Measurements from ENCODE around the gene VSTM2L.
A peak's percentile ranks its signal among the peaks of the same experiment; 100 is the strongest.

VSTM2L gene

GRCh38 chr20:37871751-37872150 lies 31.2 kb upstream of the VSTM2L start:
- Mint-ChIP-seq H3K27me3 (no peaks in the 10 kb centered on the region), H3K27ac (no peak overlapping the region), H3K36me3 (peaks cover 34 to 56% of the 10 kb centered on the region in 2 donors), H3K4me1 (peaks cover 3 to 10% of the 10 kb centered on the region in 2 donors), H3K4me3 (no peak overlapping the region), H3K9me3 (no peaks in the 10 kb centered on the region)
- no peak for DNase-seq
- ATAC-seq (replicated peaks), result no peak

DNA sequence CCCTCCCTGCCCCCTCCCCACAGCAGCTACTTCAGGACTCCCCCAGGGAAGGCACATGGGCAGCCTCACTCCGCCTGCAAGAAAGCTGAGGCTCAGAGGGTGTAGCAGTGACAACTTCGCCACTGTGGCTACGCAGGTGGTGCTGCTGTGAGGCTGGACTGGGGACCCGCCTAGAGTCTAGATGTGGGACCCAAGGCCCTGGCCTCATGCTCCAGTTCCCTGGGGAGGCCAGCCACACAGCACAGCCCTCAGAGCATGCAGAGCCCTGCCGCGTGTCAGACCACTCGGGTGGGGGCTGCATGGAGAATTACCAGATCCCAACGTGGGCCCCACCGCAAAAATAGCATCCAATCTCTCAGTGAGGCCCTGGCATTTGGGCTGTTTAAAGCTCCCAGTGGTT lies 30.8 kb upstream of the VSTM2L start:
- peaks cover 32 to 54% of the 10 kb centered on the region in 2 donors for H3K36me3 Mint-ChIP-seq
- H3K4me1 Mint-ChIP-seq, result peaks cover 3 to 10% of the 10 kb centered on the region in 2 donors
- no peaks in the 10 kb centered on the region for H3K9me3 Mint-ChIP-seq
- no peaks in the 10 kb centered on the region for H3K27me3 Mint-ChIP-seq
- no peak for DNase-seq
- H3K27ac Mint-ChIP-seq, result no peak overlapping the region
- ATAC-seq (replicated peaks), result no peak
- no peak overlapping the region for H3K4me3 Mint-ChIP-seq

- no peak overlapping the region for H3K4me3 Mint-ChIP-seq
- no peaks in the 10 kb centered on the region for H3K9me3 Mint-ChIP-seq
- H3K27me3 Mint-ChIP-seq, result no peaks in the 10 kb centered on the region
- DNase-seq (no peak), ATAC-seq (replicated peaks) (no peak)
- no peak overlapping the region for H3K27ac Mint-ChIP-seq
- H3K4me1 Mint-ChIP-seq, result peaks cover 3 to 8% of the 10 kb centered on the region in 2 donors
- H3K36me3 Mint-ChIP-seq, result peaks cover 27 to 48% of the 10 kb centered on the region in 2 donors
Measured at GRCh38 chr20:37873884-37874283, 29.0 kb upstream of the VSTM2L start.

- no peak overlapping the region for H3K27ac Mint-ChIP-seq
- H3K36me3 Mint-ChIP-seq, result peaks cover 14 to 35% of the 10 kb centered on the region in 2 donors
- no peaks in the 10 kb centered on the region for H3K4me1 Mint-ChIP-seq
- no peaks in the 10 kb centered on the region for H3K9me3 Mint-ChIP-seq
- no peak for ATAC-seq (replicated peaks)
- H3K27me3 Mint-ChIP-seq, result no peaks in the 10 kb centered on the region
- DNase-seq, result no peak
- no peak overlapping the region for H3K4me3 Mint-ChIP-seq
Measured at GRCh38 chr20:37875460-37876175, 27.3 kb upstream of the VSTM2L start.

- H3K9me3 Mint-ChIP-seq, result no peaks in the 10 kb centered on the region
- peaks cover 4 to 25% of the 10 kb centered on the region in 2 donors for H3K36me3 Mint-ChIP-seq
- no peaks in the 10 kb centered on the region for H3K4me1 Mint-ChIP-seq
- no peak overlapping the region for H3K4me3 Mint-ChIP-seq
- H3K27ac Mint-ChIP-seq, result no peak overlapping the region
- DNase-seq (no peak), ATAC-seq (replicated peaks) (no peak)
- peaks cover 0 to 3% of the 10 kb centered on the region in 2 donors for H3K27me3 Mint-ChIP-seq
Measured at GRCh38 chr20:37876863-37877262, 26.1 kb upstream of the VSTM2L start.

- Mint-ChIP-seq H3K9me3 (no peaks in the 10 kb centered on the region), H3K27me3 (peaks cover 0 to 8% of the 10 kb centered on the region in 2 donors), H3K4me3 (no peak overlapping the region), H3K27ac (no peak overlapping the region), H3K4me1 (no peaks in the 10 kb centered on the region), H3K36me3 (peaks cover 4 to 18% of the 10 kb centered on the region in 2 donors)
- ATAC-seq (replicated peaks), result no peak
- no peak for DNase-seq
Measured at GRCh38 chr20:37877832-37878772, 24.8 kb upstream of the VSTM2L start.

- Mint-ChIP-seq H3K27me3 (peaks cover 0 to 8% of the 10 kb centered on the region in 2 donors), H3K4me3 (no peak overlapping the region), H3K9me3 (no peaks in the 10 kb centered on the region), H3K27ac (no peak overlapping the region), H3K4me1 (no peaks in the 10 kb centered on the region), H3K36me3 (peaks cover 4 to 10% of the 10 kb centered on the region in 2 donors)
- DNase-seq (no peak), ATAC-seq (replicated peaks) (no peak)
Measured at GRCh38 chr20:37878835-37879599, 23.9 kb upstream of the VSTM2L start.

DNA sequence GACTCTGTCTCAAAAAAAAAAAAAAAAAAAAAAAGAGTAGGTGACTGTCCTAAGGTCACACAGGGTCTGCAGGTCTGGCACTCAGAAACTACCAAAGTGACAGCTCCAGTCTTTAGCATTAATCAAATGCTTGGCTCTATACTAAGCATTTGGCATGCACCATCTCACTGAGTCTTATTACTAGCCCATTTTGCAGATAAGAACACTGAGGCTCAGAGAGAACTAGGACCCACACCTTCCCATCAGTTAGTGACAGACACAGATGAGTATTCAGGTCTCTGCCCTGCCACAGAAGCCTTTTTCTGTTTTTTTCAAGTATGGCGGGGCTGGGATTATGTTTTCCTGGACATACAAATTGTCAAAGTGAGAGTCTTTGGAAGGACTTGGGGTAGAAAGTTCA lies 23.1 kb upstream of the VSTM2L start:
- peaks cover 0 to 8% of the 10 kb centered on the region in 2 donors for H3K27me3 Mint-ChIP-seq
- peaks cover 4 to 7% of the 10 kb centered on the region in 2 donors for H3K36me3 Mint-ChIP-seq
- no peak overlapping the region for H3K4me3 Mint-ChIP-seq
- H3K9me3 Mint-ChIP-seq, result no peaks in the 10 kb centered on the region
- H3K27ac Mint-ChIP-seq, result no peak overlapping the region
- DNase-seq (no peak), ATAC-seq (replicated peaks) (no peak)
- H3K4me1 Mint-ChIP-seq, result no peaks in the 10 kb centered on the region

DNA sequence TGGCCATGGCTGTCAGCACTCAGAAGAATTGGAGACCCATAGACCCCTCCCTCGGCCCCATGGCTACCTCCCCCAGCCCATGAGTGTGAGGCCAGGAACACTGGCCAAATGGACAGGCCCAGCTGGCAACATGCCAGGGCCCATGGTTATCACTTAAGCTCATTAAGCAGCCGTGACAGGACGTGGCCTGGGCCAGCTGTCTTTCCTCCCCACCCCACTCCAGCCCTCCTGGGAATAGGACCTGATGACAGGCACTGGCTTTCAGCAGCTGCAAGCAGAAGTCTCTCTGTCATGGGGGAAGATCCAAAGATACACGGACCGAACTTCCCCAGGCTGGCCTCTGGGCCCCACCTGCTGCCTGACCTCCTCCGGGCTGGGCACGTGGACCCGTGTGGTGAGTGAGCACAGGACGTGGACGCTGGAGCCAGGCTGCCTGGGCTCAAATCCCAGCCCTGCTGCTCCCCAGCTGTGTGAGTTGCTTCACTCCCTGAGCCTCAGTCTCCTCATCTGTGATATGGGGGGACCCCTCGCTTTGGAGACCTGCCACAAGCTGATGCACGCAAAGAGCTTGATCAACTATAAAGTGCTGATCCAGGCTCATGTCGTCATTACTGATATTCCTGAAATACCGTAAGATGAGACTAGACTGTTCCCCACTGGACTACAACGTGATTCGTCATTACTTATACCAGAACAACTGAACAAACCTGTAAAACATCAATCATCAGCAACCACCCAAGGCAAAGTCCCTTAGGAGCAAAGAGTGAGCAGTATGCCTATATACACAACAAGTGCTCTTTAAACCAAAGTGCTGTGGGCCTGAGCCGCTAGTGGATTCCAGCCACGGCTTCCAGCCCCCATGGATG lies 22.0 kb upstream of the VSTM2L start:
- DNase-seq, result no peak
- no peak for ATAC-seq (replicated peaks)
- H3K27me3 Mint-ChIP-seq, result peaks cover 0 to 8% of the 10 kb centered on the region in 2 donors
- H3K9me3 Mint-ChIP-seq, result no peaks in the 10 kb centered on the region
- peaks cover 2 to 5% of the 10 kb centered on the region in 2 donors for H3K36me3 Mint-ChIP-seq
- no peaks in the 10 kb centered on the region for H3K4me1 Mint-ChIP-seq
- no peak overlapping the region for H3K4me3 Mint-ChIP-seq
- H3K27ac Mint-ChIP-seq, result peak overlapping the region; percentile 2

DNA sequence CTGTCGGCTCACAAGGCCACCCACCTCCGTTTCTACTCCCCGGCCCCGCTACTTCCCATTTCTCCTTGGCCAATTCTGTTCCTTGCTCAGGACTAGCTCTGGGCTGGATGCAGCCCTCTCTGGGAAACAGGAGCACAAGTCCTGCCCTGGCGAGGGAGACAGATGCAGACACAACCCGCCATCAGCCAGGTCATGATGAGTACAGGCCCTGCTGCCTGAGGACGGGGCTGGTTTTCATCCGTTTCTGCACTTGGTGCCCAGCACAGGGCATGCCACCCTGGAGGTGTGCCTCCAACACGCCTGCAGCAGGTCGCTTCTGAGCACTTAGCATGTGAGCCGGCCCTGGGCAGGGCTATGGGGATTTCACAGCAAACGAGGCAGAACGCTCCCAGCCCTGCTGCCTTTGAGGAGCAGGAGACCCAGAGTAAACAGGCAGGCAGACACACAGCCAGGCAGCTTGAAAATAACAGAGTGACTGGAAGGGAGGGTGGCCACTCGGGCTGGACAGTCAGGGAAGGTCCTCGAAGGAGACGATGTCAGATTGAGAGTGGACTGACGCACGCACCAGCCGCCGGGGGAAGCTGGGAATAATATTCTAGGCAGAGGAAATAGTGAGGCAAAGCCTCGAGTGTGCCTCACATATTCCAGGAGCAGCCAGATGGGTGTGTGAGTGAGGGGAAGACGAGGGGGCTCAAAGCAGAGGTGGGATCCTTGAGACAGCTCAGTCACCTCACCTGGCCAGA lies 21.2 kb upstream of the VSTM2L start:
- ATAC-seq (replicated peaks) (no peak), DNase-seq (no peak)
- H3K27ac Mint-ChIP-seq, result peak overlapping the region; percentile 2
- peaks cover 0 to 8% of the 10 kb centered on the region in 2 donors for H3K27me3 Mint-ChIP-seq
- H3K4me3 Mint-ChIP-seq, result no peak overlapping the region
- H3K36me3 Mint-ChIP-seq, result no peaks in the 10 kb centered on the region
- H3K9me3 Mint-ChIP-seq, result no peaks in the 10 kb centered on the region
- no peaks in the 10 kb centered on the region for H3K4me1 Mint-ChIP-seq

DNA sequence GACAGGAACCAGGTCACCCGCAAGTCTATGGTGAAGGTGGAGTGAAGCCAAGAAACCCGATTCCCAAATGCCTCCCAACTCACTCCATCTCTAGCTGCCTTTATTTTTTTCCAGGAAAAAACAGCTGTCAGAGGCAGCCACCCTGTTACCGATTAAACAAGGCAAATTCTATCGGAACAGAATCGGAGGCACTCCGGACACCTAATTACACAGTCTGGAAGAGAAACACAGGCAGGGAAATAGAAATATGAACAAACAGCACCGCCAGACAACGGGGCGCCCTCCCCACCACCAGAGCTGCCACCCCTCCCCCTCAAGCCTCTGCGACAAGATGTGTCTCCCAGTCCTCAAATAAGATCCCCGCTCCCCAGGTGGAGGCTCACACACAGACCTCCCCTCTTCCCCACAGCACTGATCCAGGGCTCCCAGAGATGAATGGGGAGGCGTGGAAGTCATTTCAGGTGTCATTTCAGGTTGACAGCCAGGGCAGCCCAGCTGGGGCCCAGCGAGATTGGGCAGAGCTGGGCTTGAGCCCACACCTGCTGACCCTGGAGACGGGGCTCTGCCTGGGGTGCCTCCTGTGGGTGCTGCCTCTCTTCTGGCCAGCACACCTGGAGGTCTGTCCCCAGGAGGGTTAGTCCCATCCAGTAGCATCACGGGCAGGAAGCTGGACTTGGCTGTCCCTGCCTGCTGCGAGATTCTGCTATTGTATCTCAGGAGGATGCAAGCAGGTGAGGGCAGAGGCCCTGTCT lies 19.8 kb upstream of the VSTM2L start:
- H3K4me1 Mint-ChIP-seq, result no peaks in the 10 kb centered on the region
- no peak overlapping the region for H3K27ac Mint-ChIP-seq
- ATAC-seq (replicated peaks), result no peak
- DNase-seq, result no peak
- H3K27me3 Mint-ChIP-seq, result peaks cover 7 to 15% of the 10 kb centered on the region in 2 donors
- no peak overlapping the region for H3K4me3 Mint-ChIP-seq
- H3K9me3 Mint-ChIP-seq, result no peaks in the 10 kb centered on the region
- H3K36me3 Mint-ChIP-seq, result no peaks in the 10 kb centered on the region

GRCh38 chr20:37885042-37885441 lies 17.9 kb upstream of the VSTM2L start:
- no peak for ATAC-seq (replicated peaks)
- H3K27me3 Mint-ChIP-seq, result peaks cover 7 to 15% of the 10 kb centered on the region in 2 donors
- no peaks in the 10 kb centered on the region for H3K36me3 Mint-ChIP-seq

More at GRCh38 chr20:37885042-37885441, 17.9 kb upstream of the VSTM2L start:
- Mint-ChIP-seq H3K9me3 (no peaks in the 10 kb centered on the region), H3K4me3 (no peak overlapping the region), H3K27ac (no peak overlapping the region), H3K4me1 (peaks cover 0 to 2% of the 10 kb centered on the region in 2 donors)
- DNase-seq, result no peak
